Measurements from ENCODE around the gene MPP3. TPM values are rescaled to one million over a fixed set of nuclear protein-coding genes. Genes with fewer than 3 reads are reported as not detected.

The MPP3 gene
- total RNA-seq, 4 donors from 2014 or later, result 19.2 to 31.5 (median 22.1) TPM

DNA sequence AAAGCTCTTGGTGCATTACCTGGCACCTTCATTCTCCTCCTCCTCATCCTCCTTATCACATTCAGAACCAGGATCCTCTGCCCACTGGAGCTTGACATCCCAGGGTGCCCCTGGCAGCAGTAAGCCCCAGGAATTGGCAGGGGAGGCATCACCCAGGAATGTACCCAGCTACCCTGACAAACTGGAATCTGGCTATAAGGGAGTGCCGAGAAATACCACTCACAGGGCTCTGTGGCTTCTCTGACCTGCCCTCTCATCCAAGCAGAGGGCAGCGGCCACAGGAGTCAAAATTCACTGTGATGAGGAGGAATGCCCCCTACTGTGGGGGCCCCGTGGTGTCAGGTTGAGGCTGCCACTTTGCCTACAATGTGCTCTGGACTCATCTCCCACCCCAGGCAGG, 19.6 kb downstream of the MPP3 start:
- WGBS, 2 donors, result 67 to 87% methylated on average over 3 of the region's 3 CpGs
- no peak for DNase-seq (ENCODE audit: low spot score in 2 of 2)
- Histone ChIP-seq H3K9me3 (no peaks in the 10 kb centered on the region), H3K4me3 (no peak overlapping the region), H3K27ac (no peak overlapping the region), H3K4me1 (no peaks in the 10 kb centered on the region), H3K36me3 (peaks cover 0 to 66% (median 0%) of the 10 kb centered on the region in 3 donors), H3K27me3 (no peaks in the 10 kb centered on the region)
- TF ChIP-seq, protein P1, sequence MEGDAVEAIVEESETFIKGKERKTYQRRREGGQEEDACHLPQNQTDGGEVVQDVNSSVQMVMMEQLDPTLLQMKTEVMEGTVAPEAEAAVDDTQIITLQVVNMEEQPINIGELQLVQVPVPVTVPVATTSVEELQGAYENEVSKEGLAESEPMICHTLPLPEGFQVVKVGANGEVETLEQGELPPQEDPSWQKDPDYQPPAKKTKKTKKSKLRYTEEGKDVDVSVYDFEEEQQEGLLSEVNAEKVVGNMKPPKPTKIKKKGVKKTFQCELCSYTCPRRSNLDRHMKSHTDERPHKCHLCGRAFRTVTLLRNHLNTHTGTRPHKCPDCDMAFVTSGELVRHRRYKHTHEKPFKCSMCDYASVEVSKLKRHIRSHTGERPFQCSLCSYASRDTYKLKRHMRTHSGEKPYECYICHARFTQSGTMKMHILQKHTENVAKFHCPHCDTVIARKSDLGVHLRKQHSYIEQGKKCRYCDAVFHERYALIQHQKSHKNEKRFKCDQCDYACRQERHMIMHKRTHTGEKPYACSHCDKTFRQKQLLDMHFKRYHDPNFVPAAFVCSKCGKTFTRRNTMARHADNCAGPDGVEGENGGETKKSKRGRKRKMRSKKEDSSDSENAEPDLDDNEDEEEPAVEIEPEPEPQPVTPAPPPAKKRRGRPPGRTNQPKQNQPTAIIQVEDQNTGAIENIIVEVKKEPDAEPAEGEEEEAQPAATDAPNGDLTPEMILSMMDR (IDR thresholded peaks at IDR 0.05), result no peak
- no peak for TF ChIP-seq EP300 (IDR thresholded peaks at IDR 0.05)
- no peak for TF ChIP-seq POLR2A (IDR thresholded peaks at IDR 0.05)

DNA sequence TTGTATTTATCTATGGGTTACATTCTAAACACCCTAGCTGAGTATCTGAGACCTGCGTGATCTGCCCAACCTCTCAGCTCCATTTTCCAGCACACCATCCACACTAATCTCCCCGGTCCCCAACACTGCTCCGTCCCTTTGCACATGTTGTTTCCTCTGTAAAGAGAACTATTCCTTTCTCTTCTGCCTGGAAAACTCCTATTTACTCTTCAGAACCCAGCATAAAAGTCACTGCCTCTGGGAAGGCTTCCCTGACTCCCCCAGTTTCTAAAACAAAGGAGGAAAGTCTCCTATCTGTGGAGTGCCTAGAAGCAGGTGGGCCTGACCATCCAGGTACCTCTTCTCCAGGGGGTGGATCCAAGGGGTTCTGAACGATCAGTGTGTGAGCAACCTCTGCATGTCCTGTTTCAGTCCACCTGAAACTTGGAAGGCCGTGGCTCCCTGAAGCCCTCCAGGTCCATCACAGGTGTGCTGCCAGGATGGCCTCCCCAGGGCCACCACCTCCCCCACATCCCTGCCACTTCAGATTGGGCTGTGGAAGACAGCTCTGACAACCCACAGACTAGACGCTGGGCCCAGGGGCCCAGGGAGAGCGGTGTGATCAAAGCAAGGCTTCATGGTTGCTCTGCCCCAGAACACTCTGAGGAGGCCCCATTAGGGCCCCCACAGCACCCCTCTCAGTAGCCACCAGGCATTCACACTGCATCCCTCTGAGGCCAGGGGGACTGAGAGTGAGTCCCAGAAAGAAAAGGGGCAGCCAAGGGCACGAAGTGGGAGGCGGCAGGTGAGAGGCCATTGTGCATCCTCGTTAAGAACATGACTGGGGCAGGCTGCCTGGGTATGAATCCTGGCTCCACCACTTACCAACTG, 20.3 kb downstream of the MPP3 start:
- no peak for DNase-seq (ENCODE audit: low spot score in 2 of 2)
- TF ChIP-seq EP300 (IDR thresholded peaks at IDR 0.05), result no peak
- TF ChIP-seq, protein P1 (IDR thresholded peaks at IDR 0.05), result no peak
- no peak for TF ChIP-seq POLR2A (IDR thresholded peaks at IDR 0.05)

DNA sequence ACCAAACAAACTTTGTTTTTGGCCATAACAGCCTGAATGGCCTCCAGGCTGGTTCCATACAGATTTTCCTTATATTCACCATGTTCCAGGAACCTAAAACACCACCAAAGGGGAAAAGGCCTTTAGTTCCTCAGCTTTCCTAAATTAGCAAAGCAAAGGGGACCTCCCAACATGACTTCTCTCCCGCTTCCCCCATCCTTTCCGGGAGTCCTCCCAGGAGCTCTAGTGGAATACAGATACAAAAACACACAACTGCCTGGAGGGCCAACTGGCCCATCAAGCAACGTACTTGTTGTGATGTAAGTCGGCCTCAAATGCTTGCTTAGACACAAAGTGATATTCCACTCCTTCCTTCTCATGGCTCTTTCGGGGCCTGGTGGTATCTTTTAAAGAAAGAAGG, 22.1 kb downstream of the MPP3 start:
- TF ChIP-seq, protein P1 (IDR thresholded peaks at IDR 0.05), result no peak
- TF ChIP-seq POLR2A (IDR thresholded peaks at IDR 0.05) (no peak), EP300 (IDR thresholded peaks at IDR 0.05) (no peak)
- Histone ChIP-seq H3K4me3 (no peak overlapping the region), H3K36me3 (peaks cover 0 to 63% (median 0%) of the 10 kb centered on the region in 3 donors), H3K9me3 (no peaks in the 10 kb centered on the region), H3K4me1 (no peaks in the 10 kb centered on the region), H3K27ac (no peak overlapping the region), H3K27me3 (no peaks in the 10 kb centered on the region)
- no peak for DNase-seq (ENCODE audit: low spot score in 2 of 2)
- 79 to 84% methylated on average over 5 of the region's 5 CpGs for WGBS, 2 donors

More for the DNA sequence above, 20.3 kb downstream of the MPP3 start:
- H3K27ac ChIP-seq, result no peak overlapping the region
- H3K9me3 ChIP-seq, result no peaks in the 10 kb centered on the region
- no peaks in the 10 kb centered on the region for H3K4me1 ChIP-seq
- H3K4me3 ChIP-seq, result no peak overlapping the region
- WGBS, 2 donors, result 87 to 91% methylated on average over 8 to 10 of the region's 10 CpGs
- H3K27me3 ChIP-seq, result no peaks in the 10 kb centered on the region
- H3K36me3 ChIP-seq, result peaks cover 0 to 65% (median 0%) of the 10 kb centered on the region in 3 donors

DNA sequence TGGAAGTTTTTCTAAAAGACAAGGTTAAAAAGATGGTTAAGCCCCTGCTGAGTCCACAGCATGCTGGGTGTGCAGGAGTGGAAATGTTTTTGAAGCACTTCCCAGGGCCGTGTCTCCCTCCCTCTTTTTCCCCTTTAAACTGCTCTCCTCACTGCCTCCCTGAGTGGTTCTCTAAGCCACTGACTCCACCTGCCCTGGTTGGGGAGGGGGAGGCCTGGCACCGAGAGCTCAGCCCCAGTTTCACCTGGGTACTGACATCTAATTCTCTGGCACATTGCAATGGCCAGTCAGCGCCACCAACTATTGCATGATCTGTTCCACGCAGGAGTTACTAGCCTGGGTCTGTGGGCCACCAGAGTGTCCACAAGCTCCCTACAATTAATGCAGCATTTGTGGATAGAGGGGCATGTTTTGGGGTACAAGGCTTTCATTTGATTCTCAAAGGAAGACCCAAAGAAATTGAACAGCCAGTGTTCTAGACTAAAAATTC, 22.7 kb downstream of the MPP3 start:
- peaks cover 0 to 62% (median 0%) of the 10 kb centered on the region in 3 donors for H3K36me3 ChIP-seq
- H3K27ac ChIP-seq, result no peak overlapping the region
- DNase-seq (ENCODE audit: low spot score in 2 of 2), result no peak
- H3K4me3 ChIP-seq, result no peak overlapping the region
- 80 to 87% methylated on average over 4 of the region's 4 CpGs for WGBS, 2 donors
- no peaks in the 10 kb centered on the region for H3K27me3 ChIP-seq
- H3K9me3 ChIP-seq, result no peaks in the 10 kb centered on the region
- no peaks in the 10 kb centered on the region for H3K4me1 ChIP-seq
- TF ChIP-seq, protein P1 (IDR thresholded peaks at IDR 0.05), result no peak
- TF ChIP-seq EP300 (IDR thresholded peaks at IDR 0.05) (no peak), POLR2A (IDR thresholded peaks at IDR 0.05) (no peak)

DNA sequence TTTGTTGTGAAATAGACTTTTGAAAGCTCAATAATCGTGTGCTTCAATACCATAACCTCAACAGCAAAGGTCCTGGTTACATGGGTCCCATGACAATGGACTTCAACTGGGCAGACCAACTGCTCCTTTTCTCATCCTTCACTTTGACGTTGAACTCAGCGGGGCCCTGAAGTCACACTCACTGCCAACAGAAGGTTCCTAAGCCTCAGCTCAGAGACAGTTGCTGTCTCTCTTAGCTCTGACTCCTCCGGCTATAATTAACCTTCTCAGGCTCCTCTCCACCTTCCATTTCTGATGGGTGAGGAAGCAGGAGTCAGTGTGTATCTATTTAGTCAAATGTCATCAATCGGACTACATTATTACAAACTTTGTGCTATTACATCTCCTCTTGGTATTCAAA, 23.8 kb downstream of the MPP3 start:
- H3K9me3 ChIP-seq, result no peaks in the 10 kb centered on the region
- TF ChIP-seq EP300 (IDR thresholded peaks at IDR 0.05), result no peak
- no peak for TF ChIP-seq POLR2A (IDR thresholded peaks at IDR 0.05)
- TF ChIP-seq, protein P1 (IDR thresholded peaks at IDR 0.05), result no peak

More for the DNA sequence above, 23.8 kb downstream of the MPP3 start:
- no peak overlapping the region for H3K27ac ChIP-seq
- 93% methylated on average over 5 of the region's 5 CpGs for WGBS, 2 donors
- H3K4me3 ChIP-seq, result no peak overlapping the region
- DNase-seq (ENCODE audit: low spot score in 2 of 2), result no peak
- H3K4me1 ChIP-seq, result no peaks in the 10 kb centered on the region
- H3K36me3 ChIP-seq, result peaks cover 0 to 61% (median 0%) of the 10 kb centered on the region in 3 donors
- no peaks in the 10 kb centered on the region for H3K27me3 ChIP-seq

Data from tibial nerve (tissue), 4 donors.